ENCODE data around the gene ZNF264. TPM values are rescaled to one million over a fixed set of nuclear protein-coding genes. Genes with fewer than 3 reads are reported as not detected.

The ZNF264 gene
- total RNA-seq = 10 to 100 TPM; 20.7 to 36.4 (median 27.2) TPM
- long read RNA-seq, donor 1, full-length matches to known transcripts = 5 of 7 reads
- long read RNA-seq, donor 1, partial matches to known transcripts = 0 of 7 reads
- long read RNA-seq, donor 1, other reads (novel, unspliced or antisense) = 2 of 7 reads
- long read RNA-seq, donor 2, partial matches to known transcripts = 0 of 3 reads
- long read RNA-seq, donor 2, other reads (novel, unspliced or antisense) = 0 of 3 reads

- no peak for TF ChIP-seq CTCF (IDR thresholded peaks at IDR 0.05)
- intact Hi-C loops (cut with DNase I, micrococcal nuclease) = no loop called here
These were observed at the start of gene ZNF264 for GRCh38 chr19:57191141-57192076. Gene ZNF264, plus strand, starts transcription at chr19:57191500. Its CDS starts 414 bp downstream, at chr19:57191914.

GRCh38 chr19:57141699-57142098 is 49.6 kb upstream of the ZNF264 start:
- Histone ChIP-seq H3K36me3 (ENCODE audit: low read depth) (no peaks in the 10 kb centered on the region), H3K9me3 (peaks cover 60% of the 10 kb centered on the region), H3K4me3 (no peak overlapping the region), H3K4me1 (ENCODE audit: low read depth) (no peaks in the 10 kb centered on the region)
- TF ChIP-seq CTCF (IDR thresholded peaks at IDR 0.05) = no peak
- DNase-seq (no peak), ATAC-seq (no peak)
- intact Hi-C loops (cut with DNase I, micrococcal nuclease) = no loop called here

More at GRCh38 chr19:57191141-57192076, at the start of gene ZNF264:
- Histone ChIP-seq H3K9me3 (peaks cover 21% of the 10 kb centered on the region), H3K4me3 (peak within 1 kb of the TSS; percentile 96), H3K4me1 (ENCODE audit: low read depth) (peaks cover 9% of the 10 kb centered on the region), H3K36me3 (ENCODE audit: low read depth) (no peaks in the 10 kb centered on the region)
- ATAC-seq (peak; percentile 99), DNase-seq (peak; percentile 93 to 95 (median 93))

- DNase-seq (no peak), ATAC-seq (no peak)
- intact Hi-C loops (cut with DNase I, micrococcal nuclease) = no loop called here
- H3K36me3 ChIP-seq (ENCODE audit: low read depth) = no peaks in the 10 kb centered on the region
- H3K4me1 ChIP-seq (ENCODE audit: low read depth) = no peaks in the 10 kb centered on the region
- H3K4me3 ChIP-seq = no peak overlapping the region
- no peak for TF ChIP-seq CTCF (IDR thresholded peaks at IDR 0.05)
- H3K9me3 ChIP-seq = peaks cover 29% of the 10 kb centered on the region
These were observed 38.4 kb upstream of the ZNF264 start for GRCh38 chr19:57152921-57153320.

- no peak for TF ChIP-seq CTCF (IDR thresholded peaks at IDR 0.05)
- no peak for DNase-seq
- peaks cover 25% of the 10 kb centered on the region for H3K9me3 ChIP-seq
- intact Hi-C loops (cut with DNase I, micrococcal nuclease) = no loop called here
- no peak overlapping the region for H3K4me3 ChIP-seq
- no peak for ATAC-seq
- H3K4me1 ChIP-seq (ENCODE audit: low read depth) = no peaks in the 10 kb centered on the region
- H3K36me3 ChIP-seq (ENCODE audit: low read depth) = no peaks in the 10 kb centered on the region
These were observed 29.2 kb upstream of the ZNF264 start for GRCh38 chr19:57161985-57162539.

- intact Hi-C loops (cut with DNase I, micrococcal nuclease) = no loop called here
- no peak for TF ChIP-seq CTCF (IDR thresholded peaks at IDR 0.05)
- Histone ChIP-seq H3K4me1 (ENCODE audit: low read depth) (no peaks in the 10 kb centered on the region), H3K4me3 (no peak overlapping the region), H3K9me3 (peaks cover 7% of the 10 kb centered on the region), H3K36me3 (ENCODE audit: low read depth) (no peaks in the 10 kb centered on the region)
- DNase-seq (no peak), ATAC-seq (no peak)
These were observed 25.5 kb upstream of the ZNF264 start for GRCh38 chr19:57165846-57166245.
